DOHH2 (cell line): ENCODE results near the gene PPA1.

Source experiments
- H3F3A ChIP-seq: fragments of 200-600 bp; sonication (generic), shearing (Covaris generic); 2 replicates; pipeline ENCODE4 v1.6.0; 2016; ENCODE audit warnings: antibody characterized with exemption, mild to moderate bottlenecking; ENCODE audit not compliant: control insufficient read depth, insufficient read depth
- H3K27ac ChIP-seq: fragments of 200-600 bp; sonication (generic); 2 replicates; pipeline ENCODE4 v1.5.1; 2014; ENCODE audit warnings: low read depth, mild to moderate bottlenecking, low read length, moderate library complexity
- H3K27me3 ChIP-seq: fragments of 200-600 bp; sonication (generic); 2 replicates; pipeline ENCODE4 v1.6.1; 2014; ENCODE audit warnings: mild to moderate bottlenecking, low read length, mixed read lengths; ENCODE audit not compliant: control insufficient read depth
- H3K36me3 ChIP-seq: fragments of 200-600 bp; sonication (generic); 2 replicates; pipeline ENCODE4 v1.6.1; 2014; ENCODE audit warnings: mild to moderate bottlenecking, low read length, moderate library complexity, mixed read lengths; ENCODE audit not compliant: control insufficient read depth
- H3K4me1 ChIP-seq: fragments of 200-600 bp; sonication (generic); 2 replicates; pipeline ENCODE4 v1.6.1; 2014; ENCODE audit warnings: mild to moderate bottlenecking, low read length, mixed read lengths; ENCODE audit not compliant: control insufficient read depth
- H3K4me2 ChIP-seq: fragments of 200-600 bp; sonication (generic); 2 replicates; pipeline ENCODE4 v1.6.0; 2014; ENCODE audit warnings: mild to moderate bottlenecking, low read length, moderate library complexity
- H3K4me3 ChIP-seq: fragments of 200-600 bp; sonication (generic); 2 replicates; pipeline ENCODE4 v1.5.1; 2014; ENCODE audit warnings: mild to moderate bottlenecking, low read length, mixed read lengths
- H3K79me2 ChIP-seq: fragments of 200-600 bp; sonication (generic); 2 replicates; pipeline ENCODE4 v1.6.1; 2014; ENCODE audit warnings: mild to moderate bottlenecking, low read length, mixed read lengths; ENCODE audit not compliant: control insufficient read depth
- H3K9me2 ChIP-seq: fragments of 200-600 bp; sonication (generic); replicated peaks from 2 replicates; pipeline ENCODE4 v1.6.1; 2014; ENCODE audit warnings: mild to moderate bottlenecking, low read length, mixed read lengths; ENCODE audit not compliant: control insufficient read depth
- H3K9me3 ChIP-seq: fragments of 200-600 bp; sonication (generic); 2 replicates; pipeline ENCODE4 v1.6.1; 2014; ENCODE audit warnings: antibody characterized with exemption, low read length, mixed read lengths; ENCODE audit not compliant: control insufficient read depth, insufficient read depth
- H4K20me1 ChIP-seq: fragments of 200-600 bp; sonication (generic); 2 replicates; pipeline ENCODE4 v1.6.0; 2014; ENCODE audit warnings: low read depth, mild to moderate bottlenecking, antibody characterized with exemption, low read length, moderate library complexity; ENCODE audit not compliant: control insufficient read depth, insufficient read depth
- CTCF ChIP-seq: fragments of 200-600 bp; sonication (generic); IDR thresholded peaks from one replicate; pipeline ENCODE4 v1.5.1; 2014; ENCODE audit warnings: antibody characterized with exemption, mild to moderate bottlenecking, low read depth, low read length; ENCODE audit not compliant: poor library complexity, severe bottlenecking
- EZH2phosphoT487 ChIP-seq: fragments of 200-600 bp; sonication (generic); IDR thresholded peaks from 2 replicates; pipeline ENCODE4 v1.6.1; 2017; ENCODE audit warnings: borderline replicate concordance, mild to moderate bottlenecking, antibody characterized with exemption, low read length, moderate library complexity, mixed read lengths

The PPA1 gene

DNA sequence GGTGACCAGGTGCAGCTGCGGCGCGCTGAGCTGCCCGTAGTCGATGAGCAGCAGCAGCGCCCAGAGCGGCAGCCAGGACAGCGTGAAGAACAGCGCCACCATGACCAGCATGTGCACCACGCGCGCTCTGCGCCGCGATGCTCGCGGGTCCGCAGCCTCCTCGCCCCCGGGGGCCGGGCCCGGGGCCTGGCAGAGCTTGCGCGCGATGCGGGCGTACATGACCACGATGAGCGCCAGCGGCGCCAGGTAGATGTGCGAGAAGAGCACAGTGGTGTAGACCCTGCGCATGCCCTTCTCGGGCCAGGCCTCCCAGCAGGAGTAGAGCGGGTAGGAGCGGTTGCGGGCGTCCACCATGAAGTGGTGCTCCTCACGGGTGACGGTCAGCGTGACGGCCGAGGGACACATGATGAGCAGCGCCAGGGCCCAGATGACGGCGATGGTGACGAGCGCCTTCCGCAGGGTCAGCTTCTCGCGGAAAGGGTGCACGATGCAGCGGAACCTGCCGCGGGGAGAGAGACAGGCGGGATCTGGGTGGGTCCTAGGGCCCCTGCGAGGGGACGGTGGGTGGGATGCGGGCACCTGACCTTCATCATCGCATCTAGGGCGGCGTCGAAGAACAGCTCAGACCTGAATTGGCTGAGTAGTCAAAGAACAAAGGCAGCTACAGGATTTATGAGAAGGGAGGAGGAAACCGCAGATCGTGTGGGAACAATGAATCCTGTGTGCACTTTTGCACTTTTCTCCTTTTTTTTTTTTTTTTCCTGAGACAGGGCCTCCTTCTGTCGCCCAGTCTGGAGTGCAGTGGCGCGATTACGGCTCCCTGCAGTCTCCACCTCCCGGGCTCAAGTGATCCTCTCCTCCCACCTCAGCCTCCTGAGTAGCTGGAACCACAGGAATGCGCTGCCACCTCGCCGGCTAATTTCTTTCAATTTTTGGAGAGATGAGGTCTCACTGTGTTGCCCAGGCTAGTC is 22.4 kb upstream of the PPA1 start:
- Histone ChIP-seq H3K36me3 (no peaks in the 10 kb centered on the region), H3K9me3 (no peaks in the 10 kb centered on the region), H3K4me1 (no peaks in the 10 kb centered on the region), H3K79me2 (no peaks in the 10 kb centered on the region), H3K9me2 (no peaks in the 10 kb centered on the region), H4K20me1 (no peaks in the 10 kb centered on the region), H3F3A (no peaks in the 10 kb centered on the region), H3K4me3 (no peak overlapping the region), H3K27ac (no peak overlapping the region), H3K4me2 (no peak overlapping the region), H3K27me3 (peaks cover 27% of the 10 kb centered on the region)
- no peak for TF ChIP-seq CTCF

DNA sequence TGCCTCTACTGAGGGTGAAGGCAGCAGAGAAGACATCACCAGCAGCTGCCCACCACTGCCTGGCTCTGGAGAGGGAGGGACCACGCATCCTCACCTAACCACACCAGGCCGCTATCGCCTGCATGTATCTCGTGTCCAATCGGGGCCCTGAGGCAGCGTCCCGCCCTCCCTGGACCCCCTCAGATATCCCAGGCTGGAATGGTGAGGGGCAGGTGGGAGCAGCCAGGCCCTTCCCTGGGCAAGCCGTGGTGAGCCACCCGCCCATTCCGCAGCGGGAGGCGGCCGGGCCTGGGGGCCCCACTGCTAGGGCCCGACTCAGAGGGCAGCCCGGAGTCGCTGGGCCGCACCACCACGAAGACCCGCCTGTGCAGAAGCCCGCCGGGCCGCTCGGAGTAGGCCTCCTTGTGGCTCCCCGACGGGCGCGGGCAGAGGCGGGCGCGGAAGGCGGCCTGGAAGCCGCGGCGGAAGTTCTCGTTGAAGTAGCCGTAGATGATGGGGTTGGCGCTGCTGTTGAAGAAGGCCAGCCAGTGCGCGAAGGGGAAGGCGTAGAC is 21.6 kb upstream of the PPA1 start:
- Histone ChIP-seq H3K9me2 (no peaks in the 10 kb centered on the region), H3K4me1 (no peaks in the 10 kb centered on the region), H3K9me3 (no peaks in the 10 kb centered on the region), H3K4me3 (no peak overlapping the region), H3K27ac (no peak overlapping the region), H3K36me3 (no peaks in the 10 kb centered on the region), H3F3A (no peaks in the 10 kb centered on the region), H3K79me2 (no peaks in the 10 kb centered on the region), H3K27me3 (peaks cover 27% of the 10 kb centered on the region), H3K4me2 (no peak overlapping the region), H4K20me1 (no peaks in the 10 kb centered on the region)
- TF ChIP-seq EZH2phosphoT487: no peak
- no peak for TF ChIP-seq CTCF

GRCh38 chr10:70253878-70254765 is 20.9 kb upstream of the PPA1 start:
- Histone ChIP-seq H3K27ac (no peak overlapping the region), H3K4me2 (no peak overlapping the region), H3F3A (no peaks in the 10 kb centered on the region), H3K9me3 (no peaks in the 10 kb centered on the region), H3K36me3 (no peaks in the 10 kb centered on the region), H4K20me1 (no peaks in the 10 kb centered on the region), H3K4me1 (no peaks in the 10 kb centered on the region), H3K27me3 (peaks cover 27% of the 10 kb centered on the region), H3K79me2 (no peaks in the 10 kb centered on the region), H3K4me3 (no peak overlapping the region), H3K9me2 (no peaks in the 10 kb centered on the region)
- TF ChIP-seq EZH2phosphoT487 (no peak), CTCF (no peak)
